ENCODE measurements around the gene ACSM2B.
"Not testable (repeated sequence)": the region's sequence is repeated elsewhere in the genome, so short reads cannot be mapped to it uniquely, and the experiment has no call there.

DNA sequence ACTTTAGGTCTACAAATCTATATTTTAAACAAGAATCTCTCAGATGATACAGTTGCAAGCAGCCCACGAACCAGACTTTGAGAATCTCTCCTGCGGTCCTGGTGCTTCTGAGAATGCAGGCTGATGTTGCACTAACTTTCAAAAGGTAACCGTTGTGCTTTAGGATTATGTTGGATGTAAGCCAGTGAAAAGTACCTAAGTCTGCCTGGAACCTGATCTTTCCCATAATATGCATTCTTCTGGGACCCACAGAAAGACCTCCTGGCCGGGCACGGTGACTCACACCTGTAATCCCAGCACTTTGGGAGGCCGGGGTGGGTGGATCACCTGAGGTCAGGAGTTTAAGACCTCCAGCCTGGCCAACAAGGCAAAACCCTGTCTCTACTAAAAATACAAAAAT lies 13.3 kb upstream of the ACSM2B start:
- TF ChIP-seq ISL1 (CRISPR knock-in tag; IDR thresholded peaks at IDR 0.05); TOX (CRISPR knock-in tag; IDR thresholded peaks at IDR 0.05; ENCODE audit: borderline replicate concordance); ZFP30 (CRISPR knock-in tag; IDR thresholded peaks at IDR 0.05); ZNF565 (CRISPR knock-in tag; conservative IDR thresholded peaks at IDR 0.05; ENCODE audit: low read depth); PPARA (CRISPR knock-in tag; IDR thresholded peaks at IDR 0.05; ENCODE audit: borderline replicate concordance); GLIS3 (CRISPR knock-in tag; IDR thresholded peaks at IDR 0.05); ZFP3 (CRISPR knock-in tag; IDR thresholded peaks at IDR 0.05); BACH2 (CRISPR knock-in tag; IDR thresholded peaks at IDR 0.05; ENCODE audit: borderline replicate concordance); CSDC2 (CRISPR knock-in tag; IDR thresholded peaks at IDR 0.05); SNAI2 (CRISPR knock-in tag; IDR thresholded peaks at IDR 0.05); ESRRG (CRISPR knock-in tag; IDR thresholded peaks at IDR 0.05): not testable (repeated sequence)
- TF ChIP-seq, protein P1, sequence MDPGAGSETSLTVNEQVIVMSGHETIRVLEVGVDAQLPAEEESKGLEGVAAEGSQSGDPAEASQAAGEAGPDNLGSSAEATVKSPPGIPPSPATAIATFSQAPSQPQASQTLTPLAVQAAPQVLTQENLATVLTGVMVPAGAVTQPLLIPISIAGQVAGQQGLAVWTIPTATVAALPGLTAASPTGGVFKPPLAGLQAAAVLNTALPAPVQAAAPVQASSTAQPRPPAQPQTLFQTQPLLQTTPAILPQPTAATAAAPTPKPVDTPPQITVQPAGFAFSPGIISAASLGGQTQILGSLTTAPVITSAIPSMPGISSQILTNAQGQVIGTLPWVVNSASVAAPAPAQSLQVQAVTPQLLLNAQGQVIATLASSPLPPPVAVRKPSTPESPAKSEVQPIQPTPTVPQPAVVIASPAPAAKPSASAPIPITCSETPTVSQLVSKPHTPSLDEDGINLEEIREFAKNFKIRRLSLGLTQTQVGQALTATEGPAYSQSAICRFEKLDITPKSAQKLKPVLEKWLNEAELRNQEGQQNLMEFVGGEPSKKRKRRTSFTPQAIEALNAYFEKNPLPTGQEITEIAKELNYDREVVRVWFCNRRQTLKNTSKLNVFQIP (CRISPR knock-in tag; IDR thresholded peaks at IDR 0.05; ENCODE audit: borderline replicate concordance, low read depth) = not testable (repeated sequence)
- TF ChIP-seq, protein P2, sequence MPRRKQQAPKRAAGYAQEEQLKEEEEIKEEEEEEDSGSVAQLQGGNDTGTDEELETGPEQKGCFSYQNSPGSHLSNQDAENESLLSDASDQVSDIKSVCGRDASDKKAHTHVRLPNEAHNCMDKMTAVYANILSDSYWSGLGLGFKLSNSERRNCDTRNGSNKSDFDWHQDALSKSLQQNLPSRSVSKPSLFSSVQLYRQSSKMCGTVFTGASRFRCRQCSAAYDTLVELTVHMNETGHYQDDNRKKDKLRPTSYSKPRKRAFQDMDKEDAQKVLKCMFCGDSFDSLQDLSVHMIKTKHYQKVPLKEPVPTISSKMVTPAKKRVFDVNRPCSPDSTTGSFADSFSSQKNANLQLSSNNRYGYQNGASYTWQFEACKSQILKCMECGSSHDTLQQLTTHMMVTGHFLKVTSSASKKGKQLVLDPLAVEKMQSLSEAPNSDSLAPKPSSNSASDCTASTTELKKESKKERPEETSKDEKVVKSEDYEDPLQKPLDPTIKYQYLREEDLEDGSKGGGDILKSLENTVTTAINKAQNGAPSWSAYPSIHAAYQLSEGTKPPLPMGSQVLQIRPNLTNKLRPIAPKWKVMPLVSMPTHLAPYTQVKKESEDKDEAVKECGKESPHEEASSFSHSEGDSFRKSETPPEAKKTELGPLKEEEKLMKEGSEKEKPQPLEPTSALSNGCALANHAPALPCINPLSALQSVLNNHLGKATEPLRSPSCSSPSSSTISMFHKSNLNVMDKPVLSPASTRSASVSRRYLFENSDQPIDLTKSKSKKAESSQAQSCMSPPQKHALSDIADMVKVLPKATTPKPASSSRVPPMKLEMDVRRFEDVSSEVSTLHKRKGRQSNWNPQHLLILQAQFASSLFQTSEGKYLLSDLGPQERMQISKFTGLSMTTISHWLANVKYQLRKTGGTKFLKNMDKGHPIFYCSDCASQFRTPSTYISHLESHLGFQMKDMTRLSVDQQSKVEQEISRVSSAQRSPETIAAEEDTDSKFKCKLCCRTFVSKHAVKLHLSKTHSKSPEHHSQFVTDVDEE (CRISPR knock-in tag; IDR thresholded peaks at IDR 0.05) = not testable (repeated sequence)
- TF ChIP-seq, protein P3, sequence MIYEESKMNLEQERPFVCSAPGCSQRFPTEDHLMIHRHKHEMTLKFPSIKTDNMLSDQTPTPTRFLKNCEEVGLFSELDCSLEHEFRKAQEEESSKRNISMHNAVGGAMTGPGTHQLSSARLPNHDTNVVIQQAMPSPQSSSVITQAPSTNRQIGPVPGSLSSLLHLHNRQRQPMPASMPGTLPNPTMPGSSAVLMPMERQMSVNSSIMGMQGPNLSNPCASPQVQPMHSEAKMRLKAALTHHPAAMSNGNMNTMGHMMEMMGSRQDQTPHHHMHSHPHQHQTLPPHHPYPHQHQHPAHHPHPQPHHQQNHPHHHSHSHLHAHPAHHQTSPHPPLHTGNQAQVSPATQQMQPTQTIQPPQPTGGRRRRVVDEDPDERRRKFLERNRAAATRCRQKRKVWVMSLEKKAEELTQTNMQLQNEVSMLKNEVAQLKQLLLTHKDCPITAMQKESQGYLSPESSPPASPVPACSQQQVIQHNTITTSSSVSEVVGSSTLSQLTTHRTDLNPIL (CRISPR knock-in tag; IDR thresholded peaks at IDR 0.05; ENCODE audit: low read depth) = not testable (repeated sequence)

All from SK-N-SH treated with all-trans-retinoic acid at 6 μM for 48 hours (cell line).